ENCODE results near the gene PERM1.

PERM1 gene

DNA sequence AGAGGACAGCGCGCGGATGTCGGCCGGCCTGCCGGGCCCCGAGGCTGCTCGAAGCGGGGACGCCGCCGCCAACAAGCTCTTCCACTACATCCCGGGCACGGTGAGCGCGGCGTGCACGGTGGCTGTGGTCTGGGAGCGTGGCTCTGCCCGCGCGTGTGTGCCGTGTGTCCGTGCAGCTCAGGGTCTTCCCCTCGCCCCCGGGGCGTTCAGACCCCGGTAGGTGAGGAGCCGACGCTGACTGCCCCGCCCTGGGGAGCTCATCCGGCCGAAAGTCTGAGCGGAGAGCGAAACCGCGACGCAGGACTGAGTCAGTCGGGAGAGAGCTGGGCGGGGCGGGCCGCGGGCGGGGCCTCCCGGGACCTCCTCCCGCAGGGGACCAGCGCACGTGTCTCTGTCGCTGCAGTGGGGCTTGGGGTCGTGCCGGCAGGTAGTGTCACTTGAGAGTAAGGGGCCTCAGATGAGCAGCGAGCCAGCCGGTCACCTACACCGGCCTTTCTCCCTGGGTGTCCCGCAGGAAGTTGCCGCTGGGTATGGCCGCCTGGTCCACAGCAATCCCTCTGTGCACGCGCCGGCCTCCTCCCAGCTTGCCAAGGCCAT lies 15.1 kb downstream of the PERM1 start:
- Histone ChIP-seq H3K79me1 (ENCODE audit: low read depth, low read length) (peaks cover 3% of the 10 kb centered on the region), H3K27me3 (ENCODE audit: control insufficient read depth in 3 of 3, insufficient read depth in 3 of 3, low read depth in 1 of 3, low read length in 3 of 3) (peaks cover 15 to 63% (median 62%) of the 10 kb centered on the region in 3 experiments), H2BK12ac (ENCODE audit: low read length) (no peak overlapping the region), H2BK5ac (ENCODE audit: low read length) (peak overlapping the region; percentile 95), H3K4me3 (ENCODE audit: low read length in 2 of 2) (peak overlapping the region; percentile 41 to 78), H4K8ac (ENCODE audit: low read depth, low read length) (peak overlapping the region; percentile 82), H3K23ac (ENCODE audit: low read depth, low read length, poor library complexity) (peak overlapping the region; percentile 98), H3K9me3 (replicated peaks in 1 of 2; ENCODE audit: control insufficient read depth in 2 of 2, insufficient read depth in 1 of 2, low read depth in 1 of 2, low read length in 2 of 2) (peaks cover 0 to 6% of the 10 kb centered on the region in 2 donors), H3K9ac (ENCODE audit: low read depth, low read length, poor library complexity) (peak overlapping the region; percentile 88), H3K4me1 (ENCODE audit: control insufficient read depth in 2 of 2, insufficient read depth in 1 of 2, low read depth in 1 of 2, low read length in 2 of 2) (peaks cover 2 to 10% of the 10 kb centered on the region in 2 donors), H3K18ac (ENCODE audit: low read length) (peak overlapping the region; percentile 98), H2BK15ac (ENCODE audit: low read length) (peak overlapping the region; percentile 58), H3K4me2 (ENCODE audit: insufficient read depth, low read length, poor library complexity, severe bottlenecking) (peak overlapping the region; percentile 94), H3K14ac (ENCODE audit: low read length) (peak overlapping the region; percentile 82), H4K91ac (ENCODE audit: low read depth, low read length, poor library complexity) (no peak overlapping the region), H2AK5ac (ENCODE audit: low read depth, low read length) (peak overlapping the region; percentile 88), H3K36me3 (replicated peaks in 1 of 2; ENCODE audit: control insufficient read depth in 2 of 2, insufficient read depth in 2 of 2, low read length in 2 of 2) (peaks cover 10 to 26% of the 10 kb centered on the region in 2 donors), H2BK120ac (ENCODE audit: low read depth, low read length) (peak overlapping the region; percentile 81), H2AFZ (ENCODE audit: low read length) (peak overlapping the region; percentile 98), H3K27ac (replicated peaks; ENCODE audit: low read length) (no peak overlapping the region), H3K4ac (ENCODE audit: low read length) (no peak overlapping the region)
- WGBS, 2 donors (ENCODE audit: extremely low coverage in 2 of 2, insufficient read length in 2 of 2, insufficient replicate concordance in 1 of 2), result no CpG with 5 or more reads among the region's 60 CpGs
- DNase-seq (ENCODE audit: low spot score), result peak; percentile 35

DNA sequence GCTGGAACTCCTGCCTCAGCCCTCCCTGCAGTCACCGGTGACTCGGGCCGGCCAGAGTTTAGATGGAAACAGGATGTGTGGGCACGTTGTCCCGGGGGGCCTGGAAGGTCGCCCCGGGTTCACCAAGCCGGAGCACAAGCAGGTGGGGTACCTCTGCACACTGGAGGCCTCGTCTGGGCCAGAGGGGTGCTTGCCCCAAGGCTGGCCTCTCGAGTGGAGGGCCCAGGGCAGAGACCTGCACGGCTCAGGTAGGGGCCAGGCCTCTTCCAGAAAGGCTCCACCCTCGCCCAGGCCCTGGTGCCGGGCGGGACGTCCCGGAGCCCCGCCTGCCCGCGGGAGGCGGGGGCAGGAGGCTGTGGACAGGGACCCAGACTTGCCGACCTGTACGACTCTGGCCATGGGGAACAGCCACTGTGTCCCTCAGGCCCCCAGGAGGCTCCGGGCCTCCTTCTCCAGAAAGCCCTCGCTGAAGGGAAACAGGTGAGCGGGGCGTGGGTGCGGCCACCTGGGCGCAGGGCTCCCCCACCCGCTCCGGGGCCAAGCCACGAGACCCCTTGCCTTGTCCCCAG lies 15.7 kb downstream of the PERM1 start, which contains the start of gene PLEKHN1:
Gene PLEKHN1, plus strand, starts transcription at position 348 of the 569 bp plus-strand sequence. Its CDS starts 50 bp downstream, at position 398.
- H2AFZ ChIP-seq (ENCODE audit: low read length), result peak within 1 kb of the TSS; percentile 98
- peak within 1 kb of the TSS; percentile 95 for H2BK5ac ChIP-seq (ENCODE audit: low read length)
- no peak within 1 kb of the TSS for H3K4ac ChIP-seq (ENCODE audit: low read length)
- H3K9ac ChIP-seq (ENCODE audit: low read depth, low read length, poor library complexity), result peak within 1 kb of the TSS; percentile 88
- peak within 1 kb of the TSS; percentile 82 for H4K8ac ChIP-seq (ENCODE audit: low read depth, low read length)
- no peak within 1 kb of the TSS for H2BK12ac ChIP-seq (ENCODE audit: low read length)
- peak within 1 kb of the TSS; percentile 81 for H2BK120ac ChIP-seq (ENCODE audit: low read depth, low read length)
- peak within 1 kb of the TSS; percentile 98 for H3K18ac ChIP-seq (ENCODE audit: low read length)
- peaks cover 10 to 30% of the 10 kb centered on the region in 2 donors for H3K36me3 ChIP-seq (replicated peaks in 1 of 2; ENCODE audit: control insufficient read depth in 2 of 2, insufficient read depth in 2 of 2, low read length in 2 of 2)
- H4K91ac ChIP-seq (ENCODE audit: low read depth, low read length, poor library complexity), result no peak within 1 kb of the TSS
- H3K4me2 ChIP-seq (ENCODE audit: insufficient read depth, low read length, poor library complexity, severe bottlenecking), result peak within 1 kb of the TSS; percentile 94
- H3K4me3 ChIP-seq (ENCODE audit: low read length in 2 of 2), result peak within 1 kb of the TSS; percentile 41 to 78
- no CpG with 5 or more reads among the region's 31 CpGs for WGBS, 2 donors (ENCODE audit: extremely low coverage in 2 of 2, insufficient read length in 2 of 2, insufficient replicate concordance in 1 of 2)
- peaks cover 5% of the 10 kb centered on the region for H3K79me1 ChIP-seq (ENCODE audit: low read depth, low read length)
- H3K23ac ChIP-seq (ENCODE audit: low read depth, low read length, poor library complexity), result peak within 1 kb of the TSS; percentile 98
- H2BK15ac ChIP-seq (ENCODE audit: low read length), result peak within 1 kb of the TSS; percentile 58
- H3K14ac ChIP-seq (ENCODE audit: low read length), result peak within 1 kb of the TSS; percentile 82
- H3K4me1 ChIP-seq (ENCODE audit: control insufficient read depth in 2 of 2, insufficient read depth in 1 of 2, low read depth in 1 of 2, low read length in 2 of 2), result peaks cover 7 to 10% of the 10 kb centered on the region in 2 donors
- H3K27ac ChIP-seq (replicated peaks; ENCODE audit: low read length), result no peak within 1 kb of the TSS
- no peak for DNase-seq (ENCODE audit: low spot score)
- H3K9me3 ChIP-seq (replicated peaks in 1 of 2; ENCODE audit: control insufficient read depth in 2 of 2, insufficient read depth in 1 of 2, low read depth in 1 of 2, low read length in 2 of 2), result peaks cover 0 to 6% of the 10 kb centered on the region in 2 donors
- peak within 1 kb of the TSS; percentile 88 for H2AK5ac ChIP-seq (ENCODE audit: low read depth, low read length)
- peaks cover 15 to 61% (median 57%) of the 10 kb centered on the region in 3 experiments for H3K27me3 ChIP-seq (ENCODE audit: control insufficient read depth in 3 of 3, insufficient read depth in 3 of 3, low read depth in 1 of 3, low read length in 3 of 3)

DNA sequence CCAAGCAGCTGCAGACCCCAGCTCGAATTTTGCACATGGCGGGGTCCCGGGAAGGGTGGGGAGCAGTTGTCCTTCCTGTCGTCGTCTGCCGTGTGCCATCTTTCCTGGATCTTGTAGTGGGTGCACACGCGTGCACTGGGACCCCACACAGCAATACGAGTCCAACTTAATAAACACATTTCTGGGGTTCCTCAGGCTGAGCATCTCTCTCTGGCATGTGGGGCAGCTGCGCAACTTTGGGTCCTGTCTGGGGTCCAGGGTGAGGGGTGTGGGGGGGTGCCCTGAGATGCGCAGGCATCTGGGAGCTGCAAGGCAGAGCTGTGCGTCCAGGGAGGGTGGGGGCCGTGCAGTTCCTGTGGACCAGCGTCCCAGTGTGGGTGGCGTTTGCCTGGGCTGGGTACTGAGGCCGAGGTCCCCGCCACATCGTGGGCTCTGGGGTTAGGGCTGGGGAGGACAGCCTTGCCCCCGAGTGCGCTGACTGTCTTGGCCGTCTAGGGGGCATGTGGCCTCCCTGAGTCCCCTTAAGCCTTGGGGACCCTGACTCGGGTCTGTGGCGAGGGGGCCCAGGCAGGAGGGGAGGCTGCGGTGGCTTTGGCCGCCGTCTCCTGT lies 16.3 kb downstream of the PERM1 start:
- H4K91ac ChIP-seq (ENCODE audit: low read depth, low read length, poor library complexity), result no peak overlapping the region
- no peak overlapping the region for H2AFZ ChIP-seq (ENCODE audit: low read length)
- peaks cover 0 to 6% of the 10 kb centered on the region in 2 donors for H3K9me3 ChIP-seq (replicated peaks in 1 of 2; ENCODE audit: control insufficient read depth in 2 of 2, insufficient read depth in 1 of 2, low read depth in 1 of 2, low read length in 2 of 2)
- H3K36me3 ChIP-seq (replicated peaks in 1 of 2; ENCODE audit: control insufficient read depth in 2 of 2, insufficient read depth in 2 of 2, low read length in 2 of 2), result peaks cover 10 to 30% of the 10 kb centered on the region in 2 donors
- peak overlapping the region; percentile 98 for H3K23ac ChIP-seq (ENCODE audit: low read depth, low read length, poor library complexity)
- peak overlapping the region; percentile 72 for H3K9ac ChIP-seq (ENCODE audit: low read depth, low read length, poor library complexity)
- H2BK15ac ChIP-seq (ENCODE audit: low read length), result no peak overlapping the region
- H4K8ac ChIP-seq (ENCODE audit: low read depth, low read length), result no peak overlapping the region
- no peak overlapping the region for H3K4me2 ChIP-seq (ENCODE audit: insufficient read depth, low read length, poor library complexity, severe bottlenecking)
- H2BK5ac ChIP-seq (ENCODE audit: low read length), result no peak overlapping the region
- WGBS, 2 donors (ENCODE audit: extremely low coverage in 2 of 2, insufficient read length in 2 of 2, insufficient replicate concordance in 1 of 2), result no CpG with 5 or more reads among the region's 26 CpGs
- H3K18ac ChIP-seq (ENCODE audit: low read length), result no peak overlapping the region
- no peak overlapping the region for H3K14ac ChIP-seq (ENCODE audit: low read length)
- no peak overlapping the region for H2BK12ac ChIP-seq (ENCODE audit: low read length)
- no peak overlapping the region for H3K4ac ChIP-seq (ENCODE audit: low read length)
- DNase-seq (ENCODE audit: low spot score), result no peak
- H3K4me3 ChIP-seq (ENCODE audit: low read length in 2 of 2), result no peak overlapping the region
- H3K27me3 ChIP-seq (ENCODE audit: control insufficient read depth in 3 of 3, insufficient read depth in 3 of 3, low read depth in 1 of 3, low read length in 3 of 3), result peaks cover 15 to 60% (median 51%) of the 10 kb centered on the region in 3 experiments
- no peak overlapping the region for H2AK5ac ChIP-seq (ENCODE audit: low read depth, low read length)
- H3K4me1 ChIP-seq (ENCODE audit: control insufficient read depth in 2 of 2, insufficient read depth in 1 of 2, low read depth in 1 of 2, low read length in 2 of 2), result peaks cover 7 to 10% of the 10 kb centered on the region in 2 donors
- no peak overlapping the region for H2BK120ac ChIP-seq (ENCODE audit: low read depth, low read length)
- H3K27ac ChIP-seq (replicated peaks; ENCODE audit: low read length), result no peak overlapping the region
- H3K79me1 ChIP-seq (ENCODE audit: low read depth, low read length), result peaks cover 5% of the 10 kb centered on the region
